ENCODE data around the gene OR5L2.
"Not testable (repeated sequence)": the region's sequence is repeated elsewhere in the genome, so short reads cannot be mapped to it uniquely, and the experiment has no call there.

Gene OR5L2

GRCh38 chr11:55826919-55827318, at the start of gene OR5L2:
TSS of gene OR5L2 (plus strand) at chr11:55827219. CDS start at chr11:55827219, 0 bp downstream.
- no peak for DNase-seq (ENCODE audit: low read depth)

GRCh38 chr11:55791606-55792005, 35.4 kb upstream of the OR5L2 start:
- DNase-seq (ENCODE audit: low read depth) = no peak

GRCh38 chr11:55793321-55793720, 33.7 kb upstream of the OR5L2 start:
- no peak for DNase-seq (ENCODE audit: low read depth)

- DNase-seq (ENCODE audit: low read depth) = no peak
Observed at GRCh38 chr11:55795256-55795655, 31.8 kb upstream of the OR5L2 start, which contains the start of gene OR5D14. TSS of gene OR5D14 (plus strand) at chr11:55795556. CDS start at chr11:55795556, 0 bp downstream.

GRCh38 chr11:55806248-55806647, 20.8 kb upstream of the OR5L2 start:
- no peak for DNase-seq (ENCODE audit: low read depth)

- DNase-seq (ENCODE audit: low read depth) = no peak
Observed at GRCh38 chr11:55811067-55811466, 16.0 kb upstream of the OR5L2 start, which contains the start of gene OR5L1. TSS of gene OR5L1 (plus strand) at chr11:55811367. CDS start at chr11:55811467, 100 bp downstream.

- no peak for DNase-seq (ENCODE audit: low read depth)
Observed at GRCh38 chr11:55819330-55819729, 7.7 kb upstream of the OR5L2 start, which contains the start of gene OR5D18. TSS of gene OR5D18 (plus strand) at chr11:55819630. CDS start at chr11:55819630, 0 bp downstream.

- DNase-seq (ENCODE audit: low read depth) = no peak
Observed at GRCh38 chr11:55838452-55838851, 11.4 kb downstream of the OR5L2 start, which contains the start of gene OR5D16. TSS of gene OR5D16 (plus strand) at chr11:55838752. CDS start at chr11:55838752, 0 bp downstream.

- no peak for DNase-seq (ENCODE audit: low read depth)
Observed at GRCh38 chr11:55847453-55847852, 20.4 kb downstream of the OR5L2 start.

GRCh38 chr11:55849037-55849436, 22.0 kb downstream of the OR5L2 start:
- DNase-seq (ENCODE audit: low read depth) = no peak

- no peak for DNase-seq (ENCODE audit: low read depth)
Observed at GRCh38 chr11:55852141-55852540, 25.1 kb downstream of the OR5L2 start.

GRCh38 chr11:55854704-55855103, 27.7 kb downstream of the OR5L2 start:
- DNase-seq (ENCODE audit: low read depth) = no peak

GRCh38 chr11:55867354-55867753, 40.3 kb downstream of the OR5L2 start:
- DNase-seq (ENCODE audit: low read depth) = not testable (repeated sequence)

GRCh38 chr11:55872731-55873130, 45.7 kb downstream of the OR5L2 start:
- DNase-seq (ENCODE audit: low read depth) = not testable (repeated sequence)

- DNase-seq (ENCODE audit: low read depth) = not testable (repeated sequence)
Observed at GRCh38 chr11:55873146-55873545, 46.1 kb downstream of the OR5L2 start.

Measured in HS-27A (cell line).